CD14-positive monocyte (primary cell): ENCODE data around the gene SMS. TPM values are rescaled to one million over a fixed set of nuclear protein-coding genes. Genes with fewer than 3 reads are reported as not detected.

Source experiments
- DNase-seq, 3 donors: peaks; one replicate each; pipeline ENCODE4 v3.0.0-alpha.2; 2011 to 2022
- H2AFZ ChIP-seq: 2 replicates; pipeline ENCODE4 v1.6.0; 2012; ENCODE audit warnings: mild to moderate bottlenecking, low read depth, low read length, inconsistent platforms; ENCODE audit not compliant: insufficient read depth, poor library complexity, severe bottlenecking
- H3K27ac ChIP-seq, 2 donors: 1 replicate in 1 of 2; 2 replicates in 1 of 2; pipeline ENCODE4 v1.5.1; 2012 to 2013; ENCODE audit warnings: low read length in 2 of 2, control low read depth in 1 of 2, inconsistent platforms in 1 of 2, low read depth in 1 of 2, mild to moderate bottlenecking in 1 of 2
- H3K27me3 ChIP-seq, 2 donors: one replicate each; pipeline versions ENCODE4 v1.6.0 to v1.6.1; 2011 to 2013; ENCODE audit warnings: low read length in 2 of 2; ENCODE audit not compliant: control insufficient read depth in 2 of 2, insufficient read depth in 2 of 2
- H3K36me3 ChIP-seq, 2 donors: replicated peaks in 1 of 2; 1 replicate in 1 of 2; 2 replicates in 1 of 2; pipeline versions ENCODE4 v1.5.1 to v1.6.1; 2012 to 2013; ENCODE audit warnings: low read length in 2 of 2, control low read depth in 1 of 2, inconsistent platforms in 1 of 2, mild to moderate bottlenecking in 1 of 2; ENCODE audit not compliant: insufficient read depth in 2 of 2, control insufficient read depth in 1 of 2
- H3K4me1 ChIP-seq, 2 donors: 1 replicate in 1 of 2; 2 replicates in 1 of 2; pipeline versions ENCODE4 v1.5.1 to v1.6.1; 2012 to 2013; ENCODE audit warnings: low read length in 2 of 2, control low read depth in 1 of 2, inconsistent platforms in 1 of 2, mild to moderate bottlenecking in 1 of 2, moderate library complexity in 1 of 2; ENCODE audit not compliant: insufficient read depth in 2 of 2, control insufficient read depth in 1 of 2
- H3K4me2 ChIP-seq: replicated peaks from 2 replicates; pipeline ENCODE3; 2012; ENCODE audit warnings: low read length, moderate library complexity, mild to moderate bottlenecking; ENCODE audit not compliant: poor library complexity, severe bottlenecking; ENCODE audit errors: extremely low read depth
- H3K4me3 ChIP-seq, 3 experiments: fragments of 200-600 bp in 1 of 3; sonication (generic) in 1 of 3; replicated peaks in 1 of 3; 1 replicate in 2 of 3; 2 replicates in 1 of 3; pipeline ENCODE4 v1.5.1; 2011 to 2013; ENCODE audit warnings: low read length in 3 of 3, mild to moderate bottlenecking in 3 of 3, control low read depth in 2 of 3, low read depth in 2 of 3, inconsistent platforms in 1 of 3, moderate library complexity in 1 of 3
- H3K79me2 ChIP-seq: 2 replicates; pipeline ENCODE4 v1.6.0; 2012; ENCODE audit warnings: mild to moderate bottlenecking, control low read depth, inconsistent platforms, low read length, moderate library complexity; ENCODE audit not compliant: insufficient read depth
- H3K9ac ChIP-seq: 2 replicates; pipeline ENCODE4 v1.6.0; 2017; ENCODE audit warnings: low read length, mild to moderate bottlenecking; ENCODE audit not compliant: insufficient read depth, poor library complexity, severe bottlenecking
- H3K9me3 ChIP-seq, 2 donors: replicated peaks in 1 of 2; 1 replicate in 1 of 2; 2 replicates in 1 of 2; pipeline versions ENCODE4 v1.5.1 to v1.6.1; 2012 to 2013; ENCODE audit warnings: low read length in 2 of 2, control low read depth in 1 of 2; ENCODE audit not compliant: control insufficient read depth in 1 of 2, insufficient read depth in 1 of 2
- H4K20me1 ChIP-seq: 2 replicates; pipeline ENCODE4 v1.6.0; 2012; ENCODE audit warnings: mild to moderate bottlenecking, low read length, control low read depth, moderate library complexity; ENCODE audit not compliant: insufficient read depth
- H3K27ac Mint-ChIP-seq, 7 donors: one replicate each; pipeline ENCODE4 v1.8.0; 2020; ENCODE audit warnings: mild to moderate bottlenecking in 7 of 7, mixed read lengths in 7 of 7, moderate library complexity in 6 of 7, inconsistent platforms in 2 of 7
- H3K27me3 Mint-ChIP-seq, 3 donors: one replicate each; pipeline ENCODE4 v1.8.0; 2021 to 2022; ENCODE audit warnings: low read depth in 3 of 3, mild to moderate bottlenecking in 3 of 3, mixed read lengths in 3 of 3, moderate library complexity in 3 of 3, inconsistent platforms in 1 of 3
- H3K36me3 Mint-ChIP-seq, 2 donors: one replicate each; pipeline ENCODE4 v1.8.0; 2020; ENCODE audit warnings: mixed read lengths in 2 of 2, inconsistent platforms in 1 of 2, mild to moderate bottlenecking in 1 of 2
- H3K4me1 Mint-ChIP-seq: one replicate; pipeline ENCODE4 v1.8.0; 2020; ENCODE audit warnings: mild to moderate bottlenecking, mixed read lengths
- H3K4me3 Mint-ChIP-seq, 2 donors: one replicate each; pipeline ENCODE4 v1.8.0; 2020; ENCODE audit warnings: mild to moderate bottlenecking in 2 of 2, mixed read lengths in 2 of 2, moderate library complexity in 1 of 2
- H3K9me3 Mint-ChIP-seq, 7 donors: one replicate each; pipeline ENCODE4 v1.8.0; 2020 to 2022; ENCODE audit warnings: mixed read lengths in 7 of 7, mild to moderate bottlenecking in 6 of 7, moderate library complexity in 6 of 7, inconsistent platforms in 2 of 7
- WGBS: methylation state at CpG from one replicate; pipeline ENCODE4 v1.1.5; 2013; ENCODE audit warnings: missing lambda C conversion rate; ENCODE audit not compliant: insufficient coverage; 5-methylcytosine and 5-hydroxymethylcytosine counted together
- intact Hi-C, 2 donors: fragments of 100-400 bp; cut with micrococcal nuclease; formaldehyde crosslinking; loops; one replicate each; pipeline versions ENCODE4 v1.15.0 to v1.15.1; 2023
- polyA minus RNA-seq: library from RNA; depleted of rRNA, polyadenylated mRNA; stranded (reverse); fragments of >200 nt; gene quantifications from 2 replicates; pipeline ENCODE4 v1.2.3, GENCODE V29; 2012
- polyA plus RNA-seq, 3 donors: library from polyadenylated mRNA; depleted of rRNA in 1 of 3; unstranded in 2 of 3; stranded (reverse) in 1 of 3; fragments of 300-500 nt in 2 of 3; fragments of >200 nt in 1 of 3; fragmentation: Illumina TruSeq in 2 of 3; gene quantifications; 1 replicate in 2 of 3; 2 replicates in 1 of 3; pipeline ENCODE4 v1.2.3, GENCODE V29; 2012 to 2021
- total RNA-seq, 12 experiments: library from RNA in 1 of 12; stranded (reverse) in 1 of 12; fragments of 120-200 nt in 1 of 12; gene quantifications; one replicate each; pipeline ENCODE4 v1.2.4 and lab custom pipeline; 2013 to 2026; ENCODE audit warnings: mixed read lengths in 6 of 12, inconsistent platforms in 1 of 12
- TF ChIP-seq, protein P1 (sequence below): fragments of 200-600 bp; IDR thresholded peaks from one replicate; pipeline ENCODE4 v1.8.0; 2022; ENCODE audit warnings: antibody characterized with exemption, mild to moderate bottlenecking

SMS gene
- total RNA-seq (2013) = 78.5 TPM
- polyA plus RNA-seq = 10 to 100 TPM; 24.9 to 75.4 (median 70.8) TPM
- polyA minus RNA-seq = 21.8 and 37.2 TPM in 2 replicates
- 45.8 to 117 (median 76.7) reads per million in 11 experiments for total RNA-seq (lab: John Stamatoyannopoulos, UW)

DNA sequence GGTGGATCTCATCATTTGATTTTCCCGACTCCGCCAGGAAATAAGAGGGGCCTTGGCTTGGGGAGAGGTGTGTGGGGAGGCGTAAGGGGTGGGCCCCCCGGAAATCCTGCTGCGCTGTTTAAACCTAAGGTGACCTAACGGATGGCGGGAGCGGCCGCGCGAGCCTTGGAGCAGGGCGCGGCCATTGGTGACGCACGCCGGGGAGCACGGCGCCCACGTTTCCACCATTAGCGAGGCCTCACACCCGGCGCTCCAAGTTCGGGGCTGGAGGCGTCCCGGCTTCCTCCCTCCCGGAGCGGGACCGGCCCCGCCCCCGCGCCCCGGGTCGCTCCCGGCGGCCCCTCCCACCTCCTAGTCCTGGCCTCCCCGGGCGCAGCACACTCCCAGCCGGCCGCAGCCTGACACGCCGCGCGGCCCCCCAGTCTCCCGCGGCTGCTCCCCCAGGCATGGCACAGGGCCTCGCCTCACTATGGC lies at the start of gene SMS:
Gene SMS, plus strand, starts transcription at position 354 of the 474 bp plus-strand sequence. Its CDS starts 116 bp downstream, at position 470.
- H3K79me2 ChIP-seq = peaks cover 41% of the 10 kb centered on the region
- TF ChIP-seq, protein P1, sequence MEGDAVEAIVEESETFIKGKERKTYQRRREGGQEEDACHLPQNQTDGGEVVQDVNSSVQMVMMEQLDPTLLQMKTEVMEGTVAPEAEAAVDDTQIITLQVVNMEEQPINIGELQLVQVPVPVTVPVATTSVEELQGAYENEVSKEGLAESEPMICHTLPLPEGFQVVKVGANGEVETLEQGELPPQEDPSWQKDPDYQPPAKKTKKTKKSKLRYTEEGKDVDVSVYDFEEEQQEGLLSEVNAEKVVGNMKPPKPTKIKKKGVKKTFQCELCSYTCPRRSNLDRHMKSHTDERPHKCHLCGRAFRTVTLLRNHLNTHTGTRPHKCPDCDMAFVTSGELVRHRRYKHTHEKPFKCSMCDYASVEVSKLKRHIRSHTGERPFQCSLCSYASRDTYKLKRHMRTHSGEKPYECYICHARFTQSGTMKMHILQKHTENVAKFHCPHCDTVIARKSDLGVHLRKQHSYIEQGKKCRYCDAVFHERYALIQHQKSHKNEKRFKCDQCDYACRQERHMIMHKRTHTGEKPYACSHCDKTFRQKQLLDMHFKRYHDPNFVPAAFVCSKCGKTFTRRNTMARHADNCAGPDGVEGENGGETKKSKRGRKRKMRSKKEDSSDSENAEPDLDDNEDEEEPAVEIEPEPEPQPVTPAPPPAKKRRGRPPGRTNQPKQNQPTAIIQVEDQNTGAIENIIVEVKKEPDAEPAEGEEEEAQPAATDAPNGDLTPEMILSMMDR = no peak
- peak within 1 kb of the TSS; percentile 66 for H3K4me2 ChIP-seq
- H3K27ac ChIP-seq = peak within 1 kb of the TSS in 1 of 2 donors; percentile 71
- no peaks in the 10 kb centered on the region for H3K36me3 ChIP-seq
- peak within 1 kb of the TSS; percentile 53 to 78 (median 76) for H3K4me3 ChIP-seq
- WGBS = 0% methylated on average over 43 of the region's 46 CpGs
- H3K9me3 ChIP-seq = no peaks in the 10 kb centered on the region
- peak within 1 kb of the TSS; percentile 69 for H3K9ac ChIP-seq
- Mint-ChIP-seq H3K36me3 (no peaks in the 10 kb centered on the region), H3K4me1 (peaks cover 23% of the 10 kb centered on the region), H3K27me3 (no peaks in the 10 kb centered on the region), H3K4me3 (peak within 1 kb of the TSS; percentile 88 to 90), H3K27ac (peak within 1 kb of the TSS; percentile 74 to 91 (median 83)), H3K9me3 (peaks cover 0 to 11% (median 3%) of the 10 kb centered on the region in 7 donors)
- H3K4me1 ChIP-seq = peaks cover 12 to 18% of the 10 kb centered on the region in 2 donors
- H4K20me1 ChIP-seq = peaks cover 36% of the 10 kb centered on the region
- H3K27me3 ChIP-seq = no peaks in the 10 kb centered on the region
- peak within 1 kb of the TSS; percentile 69 for H2AFZ ChIP-seq
- DNase-seq = peak; percentile 51 to 68 (median 55)
- intact Hi-C loops = no loop called here

- Histone ChIP-seq H2AFZ (no peak overlapping the region), H3K27me3 (no peaks in the 10 kb centered on the region), H3K4me2 (no peak overlapping the region), H3K4me3 (no peak overlapping the region), H3K4me1 (no peaks in the 10 kb centered on the region), H3K27ac (no peak overlapping the region), H3K9ac (no peak overlapping the region), H3K9me3 (no peaks in the 10 kb centered on the region), H3K36me3 (no peaks in the 10 kb centered on the region), H4K20me1 (no peaks in the 10 kb centered on the region), H3K79me2 (no peaks in the 10 kb centered on the region)
- TF ChIP-seq, protein P1 = no peak
- no CpG with 5 or more reads among the region's 2 CpGs for WGBS
- intact Hi-C loops = no loop called here
- Mint-ChIP-seq H3K27ac (peak overlapping the region in 1 of 7 donors; percentile 64), H3K4me3 (no peak overlapping the region), H3K27me3 (no peaks in the 10 kb centered on the region), H3K36me3 (no peaks in the 10 kb centered on the region), H3K9me3 (peaks cover 0 to 5% (median 0%) of the 10 kb centered on the region in 7 donors), H3K4me1 (peaks cover 5% of the 10 kb centered on the region)
- DNase-seq = peak in 1 of 3 donors; percentile 2
These were observed 35.2 kb upstream of the SMS start for GRCh38 chrX:21905313-21905712.
